Fibroblast of lung (primary cell): ENCODE results near the gene TCEAL9.

Source experiments
- CTCF ChIP-seq, 2 donors: IDR thresholded peaks in 1 of 2; conservative IDR thresholded peaks in 1 of 2; 1 replicate in 1 of 2; 2 replicates in 1 of 2; pipeline ENCODE4 v1.5.1; 2011 to 2012; ENCODE audit warnings: low read length in 2 of 2, control low read depth in 1 of 2, inconsistent platforms in 1 of 2, low read depth in 1 of 2, mild to moderate bottlenecking in 1 of 2
- EZH2 ChIP-seq: IDR thresholded peaks from 2 replicates; pipeline ENCODE4 v1.5.1; 2012; ENCODE audit warnings: low read length, control low read depth, mild to moderate bottlenecking; ENCODE audit errors: missing control alignments

DNA sequence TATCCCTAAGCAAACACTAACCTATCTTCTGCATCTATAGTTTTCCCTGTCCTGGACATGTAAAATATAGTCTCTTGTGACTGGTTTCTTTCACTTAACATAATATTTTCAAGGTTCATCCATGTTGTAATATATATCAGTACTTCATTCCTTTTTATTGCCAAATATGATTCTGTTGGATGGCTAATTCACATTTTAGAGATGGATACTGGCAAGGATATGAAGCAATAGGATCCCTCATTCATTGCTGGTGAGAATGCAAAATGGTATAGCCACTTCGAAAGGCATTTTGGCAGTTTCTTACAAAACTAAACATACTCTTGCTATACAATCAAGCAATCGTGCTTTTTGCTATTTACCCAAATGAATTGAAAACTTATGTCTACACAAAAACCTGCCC is 6.7 kb downstream of the TCEAL9 start:
- TF ChIP-seq CTCF (conservative IDR thresholded peaks at IDR 0.05 in 1 of 2, IDR thresholded peaks at IDR 0.05 in 1 of 2; ENCODE audit: low read depth in 1 of 2, low read length in 2 of 2), result no peak
- TF ChIP-seq EZH2, result no peak
